GOT3 (cell line): ENCODE data around the gene KASH5.
"Not testable (repeated sequence)": the region's sequence is repeated elsewhere in the genome, so short reads cannot be mapped to it uniquely, and the experiment has no call there.

ENCODE experiments used
- DNase-seq: peaks from one replicate; lab custom pipeline; 2025; ENCODE audit warnings: mixed read lengths; lab: John Stamatoyannopoulos, UW

Gene KASH5

GRCh38 chr19:49459388-49459787 lies 71.3 kb downstream of the KASH5 start:
- DNase-seq: no peak

- not testable (repeated sequence) for DNase-seq
These were observed 73.1 kb downstream of the KASH5 start for GRCh38 chr19:49461130-49461529.

- DNase-seq: no peak
These were observed 73.6 kb downstream of the KASH5 start for GRCh38 chr19:49461656-49462055.

- DNase-seq: no peak
These were observed 74.4 kb downstream of the KASH5 start for GRCh38 chr19:49462492-49462891.

- no peak for DNase-seq
These were observed 76.1 kb downstream of the KASH5 start for GRCh38 chr19:49463960-49464740.

- DNase-seq: no peak
These were observed 77.3 kb downstream of the KASH5 start for GRCh38 chr19:49465371-49465770.
